GM19240 (cell line): ENCODE data around the gene PGS1.

Experiments used
- DNase-seq: peaks from one replicate; pipeline ENCODE4 v3.0.0; 2011; ENCODE audit warnings: low spot score; ENCODE audit not compliant: insufficient read length

PGS1 gene

DNA sequence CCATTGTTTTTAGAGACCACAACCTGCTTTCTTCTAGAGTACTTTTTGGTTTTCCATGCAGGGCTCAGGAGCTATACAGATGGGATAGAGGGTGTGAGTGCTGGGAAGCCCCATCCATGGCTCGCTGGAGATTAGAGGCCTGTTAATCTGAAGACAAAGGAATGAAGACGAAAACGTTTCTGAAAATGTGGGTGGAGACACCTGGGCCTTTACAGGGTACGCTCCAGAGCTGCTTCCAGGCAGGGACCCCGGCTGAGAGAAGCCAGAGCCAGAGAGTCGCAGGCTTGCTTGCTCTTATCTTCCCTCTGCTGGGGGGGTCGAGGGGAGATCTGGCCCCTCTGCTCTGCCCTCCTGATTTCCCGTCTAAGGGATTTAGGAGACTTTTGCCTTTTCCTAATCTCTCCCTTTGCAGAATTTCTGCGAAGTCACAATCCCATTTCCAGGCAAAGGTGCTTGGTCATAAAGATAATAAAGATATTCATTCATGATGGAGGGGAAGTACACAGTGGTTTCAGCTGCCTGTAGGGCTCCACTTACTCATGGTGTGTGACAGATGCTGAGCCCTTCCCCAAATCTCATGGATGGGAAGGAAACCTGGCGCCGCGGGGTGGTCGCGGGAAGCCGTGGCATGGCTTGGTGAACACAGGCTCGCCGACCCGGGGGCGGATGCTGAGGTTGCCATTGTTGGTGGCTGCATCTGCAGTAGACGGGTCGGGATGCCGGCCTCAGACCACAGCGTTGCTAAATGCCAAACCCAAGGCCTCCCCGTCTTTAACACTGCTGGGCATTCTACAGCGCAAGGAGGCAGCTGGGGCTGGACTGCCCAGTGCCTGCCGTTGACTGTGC is 13.8 kb upstream of the PGS1 start:
- DNase-seq, result no peak

DNA sequence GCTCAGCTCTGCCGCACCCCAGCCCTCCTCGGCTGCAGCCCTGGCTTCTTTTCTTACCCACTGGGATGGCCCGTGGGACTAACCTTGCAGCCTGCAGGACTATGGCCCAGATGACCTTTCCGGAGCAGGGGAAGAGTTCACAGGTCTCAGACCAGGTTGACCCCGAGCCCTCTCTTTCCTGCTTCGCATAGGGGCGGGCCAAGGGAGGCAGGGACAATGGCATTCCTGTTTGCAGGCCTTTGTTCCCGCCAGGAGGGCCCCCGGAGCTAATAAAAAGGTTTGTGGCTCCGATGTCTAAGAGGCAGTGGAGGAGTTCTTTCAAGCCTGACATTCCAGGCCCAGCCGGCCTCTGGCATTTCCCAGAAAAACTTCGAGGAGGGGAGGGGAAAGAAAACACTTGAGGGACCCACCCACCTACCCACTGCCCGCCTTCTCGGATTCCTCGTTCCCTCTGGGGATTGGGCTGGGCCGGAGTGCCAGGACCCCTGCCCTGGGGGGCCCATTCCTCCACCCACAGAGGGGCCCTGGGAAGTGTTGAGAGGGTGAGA is 12.8 kb upstream of the PGS1 start:
- DNase-seq, result no peak

DNA sequence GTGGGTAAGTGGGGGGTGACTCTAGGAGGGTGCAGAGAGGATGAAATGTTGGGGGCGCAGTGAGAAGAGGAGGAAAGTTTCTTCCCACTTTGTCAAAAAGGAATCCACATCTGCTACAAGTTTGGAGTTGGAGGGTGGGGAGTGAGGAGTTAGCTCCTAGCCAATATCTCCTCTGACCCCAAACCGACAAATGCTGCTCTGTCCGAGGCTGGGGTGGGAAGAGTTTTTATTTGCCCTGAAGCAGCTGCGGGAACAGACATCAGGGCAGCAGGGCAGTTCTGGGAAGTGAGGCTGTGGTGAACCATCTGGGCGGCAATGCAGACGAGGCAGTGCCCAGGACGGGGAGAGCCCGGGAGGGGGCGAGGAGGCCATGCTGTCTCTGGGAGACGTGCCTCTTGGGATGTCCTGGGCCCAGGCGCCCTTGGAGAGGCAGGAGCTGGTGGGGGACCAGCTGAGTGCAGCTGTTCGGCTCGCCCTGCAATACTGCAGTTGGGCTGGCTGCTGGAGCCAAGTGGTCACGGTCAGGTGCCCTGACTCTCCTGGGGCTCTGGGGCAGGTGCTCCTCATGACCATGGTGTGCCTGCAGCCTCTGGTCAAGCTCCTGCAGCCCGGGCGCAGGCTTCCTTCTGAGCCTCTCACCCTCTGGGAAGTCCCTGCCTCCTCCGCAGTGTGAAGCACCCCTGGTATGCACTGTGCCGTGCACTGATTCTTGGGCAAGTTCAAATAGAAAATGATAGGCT is 12.2 kb upstream of the PGS1 start:
- DNase-seq, result no peak

DNA sequence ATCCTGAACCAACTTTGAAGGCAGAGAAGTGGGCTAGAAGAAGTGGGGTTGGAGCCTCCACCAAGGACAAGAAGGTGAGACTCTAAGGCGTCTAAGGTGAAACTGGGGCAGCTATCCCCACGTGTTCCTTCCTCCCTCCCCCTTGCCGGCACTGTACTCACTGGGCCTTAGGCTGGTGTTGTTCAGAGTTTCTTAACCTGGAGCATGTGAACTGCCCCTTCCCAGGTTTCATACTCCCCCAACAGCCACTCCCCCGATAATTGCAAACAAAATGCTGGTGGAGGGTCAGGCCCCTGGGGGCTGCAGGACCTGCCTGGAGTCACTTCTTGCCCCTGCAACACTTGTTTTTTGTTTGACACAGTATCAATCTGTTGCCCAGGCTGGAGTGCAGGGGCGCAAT is 11.3 kb upstream of the PGS1 start:
- DNase-seq, result no peak

DNA sequence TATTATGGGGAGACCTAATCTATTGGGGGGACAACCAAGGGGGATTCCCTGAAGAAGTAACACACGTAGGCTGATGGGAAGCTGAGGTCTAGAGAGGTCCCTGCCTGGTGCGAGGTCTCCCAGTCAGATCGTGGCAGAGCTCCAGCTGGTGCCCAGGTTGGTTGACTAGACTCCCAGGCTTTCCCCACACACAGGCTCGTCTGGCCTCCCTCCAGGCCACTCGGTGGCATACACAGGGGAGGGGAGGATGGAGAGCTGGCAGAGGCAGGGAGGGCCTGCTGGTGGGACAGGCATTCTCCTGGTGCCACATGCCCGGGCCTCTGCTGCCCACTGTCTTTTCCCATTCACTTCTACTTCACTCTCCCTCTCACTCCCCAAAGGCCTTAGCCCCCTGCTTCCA is 10.1 kb upstream of the PGS1 start:
- DNase-seq, result no peak

DNA sequence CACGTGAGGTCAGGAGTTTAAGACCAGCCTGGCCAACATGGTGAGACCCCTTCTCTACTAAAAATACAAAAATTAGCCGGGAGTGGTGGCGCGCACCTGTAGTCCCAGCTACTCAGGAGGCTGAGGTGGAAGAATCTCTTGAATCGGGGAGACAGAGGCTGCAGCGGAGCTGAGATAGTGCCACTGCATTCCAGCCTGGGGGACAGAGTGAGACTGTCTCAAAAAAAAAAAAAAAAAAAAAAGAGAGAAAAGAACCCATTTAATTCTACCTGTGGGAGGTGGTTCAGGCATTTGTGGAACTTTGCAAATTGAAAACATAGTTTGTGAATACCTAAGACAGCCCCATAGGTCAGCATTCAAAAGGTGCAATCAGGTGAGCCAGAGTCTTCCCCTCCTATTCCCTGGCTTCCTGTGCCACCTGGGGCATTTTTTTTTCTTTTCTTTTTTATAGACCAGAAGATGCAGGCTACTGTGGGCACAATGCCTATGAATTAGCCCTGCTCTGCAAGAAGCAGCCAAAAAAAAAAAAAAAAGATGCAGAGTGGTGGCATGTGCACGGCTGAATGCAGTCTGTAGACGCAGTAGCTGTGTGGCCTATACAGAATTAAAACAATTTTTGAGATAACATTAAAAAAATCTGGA is 9.5 kb upstream of the PGS1 start:
- no peak for DNase-seq

DNA sequence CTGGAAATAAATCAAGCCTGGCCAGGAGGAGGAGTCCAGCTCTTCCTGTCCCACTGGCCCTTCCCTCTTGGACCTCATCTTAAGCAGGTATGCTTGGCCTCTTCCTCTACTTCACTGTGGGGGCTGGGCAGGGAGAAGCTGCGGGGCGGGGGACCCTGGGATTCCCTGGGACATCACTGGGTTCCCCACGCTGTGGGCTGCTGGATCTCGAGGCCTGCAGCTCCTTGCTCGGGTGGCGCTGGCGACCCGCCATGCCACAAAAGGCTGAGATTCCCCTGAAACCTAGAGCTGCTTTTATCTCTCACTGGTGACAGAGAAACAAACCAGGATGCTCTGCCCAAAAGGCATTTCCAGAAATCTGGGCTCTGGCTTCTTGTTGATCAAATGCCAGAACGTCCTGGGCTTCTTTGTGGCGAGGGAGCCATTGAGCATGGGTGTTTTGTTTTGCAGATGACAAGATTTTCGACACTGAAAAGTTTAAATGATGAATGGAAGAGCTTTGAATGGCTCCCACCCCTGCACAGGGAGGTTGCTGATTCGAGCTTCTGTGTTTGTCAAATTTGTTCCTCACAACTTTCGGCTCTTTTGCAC is 8.6 kb upstream of the PGS1 start:
- no peak for DNase-seq

DNA sequence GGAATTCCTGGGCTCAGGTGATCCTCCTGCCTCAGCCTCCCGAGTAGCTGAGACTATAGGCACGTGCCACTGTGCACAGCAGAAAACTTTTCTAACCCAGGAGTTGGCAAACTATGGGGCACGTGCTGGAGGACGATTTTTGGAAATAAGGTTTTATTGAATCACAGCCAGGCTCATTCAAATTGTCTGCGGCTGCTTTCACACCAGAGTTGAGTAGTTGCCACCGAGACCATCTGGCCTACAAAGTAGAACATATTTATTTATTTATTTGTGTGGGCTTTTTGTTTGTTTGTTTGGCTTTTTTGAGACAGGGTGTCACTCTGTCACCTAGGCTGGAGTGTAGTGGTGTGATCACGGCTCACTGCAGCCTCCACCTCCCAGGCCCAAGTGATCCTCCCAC is 7.4 kb upstream of the PGS1 start:
- no peak for DNase-seq

DNA sequence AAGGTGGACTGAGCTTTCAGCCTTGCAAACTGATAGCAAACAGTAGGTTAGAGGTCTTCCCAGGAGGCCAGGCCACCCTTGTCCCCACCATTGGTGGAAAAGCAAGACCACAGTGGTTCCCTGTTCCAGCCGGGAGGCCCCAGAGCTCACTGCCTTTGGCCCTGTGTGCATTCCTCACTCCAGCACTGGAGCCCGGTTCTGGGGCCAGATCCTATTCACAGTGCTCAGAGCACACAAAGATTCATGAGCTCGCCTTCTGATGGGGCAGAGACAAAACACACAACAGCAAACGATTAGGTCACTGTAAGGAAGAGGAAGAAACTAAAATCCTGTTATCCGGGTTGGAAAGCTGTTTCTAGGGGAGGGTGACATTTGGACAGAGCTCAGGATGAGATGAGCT is 5.6 kb upstream of the PGS1 start:
- no peak for DNase-seq

DNA sequence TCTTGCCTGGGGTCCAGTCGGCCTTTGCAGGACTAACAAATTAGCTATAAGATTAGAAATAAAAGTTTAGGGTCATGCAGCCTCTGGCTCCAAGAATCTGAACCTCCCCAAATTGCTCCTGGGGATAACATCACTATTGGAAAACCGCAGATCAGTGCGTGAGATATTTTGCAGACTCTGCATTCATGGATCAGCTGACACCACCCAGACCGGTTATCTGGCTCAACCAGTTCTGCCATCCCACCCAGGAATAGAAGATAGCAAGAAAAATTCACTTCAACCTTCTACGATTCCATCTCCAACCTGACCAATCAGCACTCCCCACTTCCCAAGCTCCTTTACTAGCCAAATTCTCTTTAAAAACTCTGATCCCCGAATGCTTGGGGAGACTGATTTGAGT is 4.3 kb upstream of the PGS1 start:
- DNase-seq, result no peak

DNA sequence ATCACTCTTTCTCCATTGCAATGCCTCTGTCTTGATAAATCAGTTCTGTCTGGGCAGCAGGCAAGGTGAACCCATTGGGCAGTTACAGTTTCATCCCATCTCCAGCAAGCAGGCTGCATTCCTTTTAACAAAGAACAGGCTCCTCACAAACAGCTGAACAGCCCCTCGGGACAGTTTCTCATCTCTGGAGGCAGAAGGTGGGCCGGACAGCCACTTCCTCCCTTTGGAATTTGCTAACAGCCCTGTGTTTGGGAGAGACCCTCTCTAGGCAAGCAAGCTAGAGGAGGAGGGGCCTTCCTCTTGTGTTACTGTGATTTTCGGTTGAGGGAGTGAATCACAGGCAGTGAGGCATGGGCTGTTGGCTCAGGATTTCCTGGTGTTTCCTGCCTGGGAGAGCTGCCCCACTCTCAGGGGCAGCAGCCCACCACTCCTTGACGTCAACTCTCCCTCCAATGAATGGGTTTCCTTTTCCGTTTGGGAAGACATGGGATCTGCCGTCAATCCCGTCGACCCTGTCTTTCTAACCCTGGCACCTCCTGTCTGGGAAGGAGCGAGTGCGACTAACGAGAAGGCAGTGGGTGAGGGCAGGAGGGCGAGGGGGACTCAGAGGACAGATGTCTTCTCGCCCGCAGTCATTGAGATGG is 3.7 kb upstream of the PGS1 start:
- DNase-seq, result no peak

DNA sequence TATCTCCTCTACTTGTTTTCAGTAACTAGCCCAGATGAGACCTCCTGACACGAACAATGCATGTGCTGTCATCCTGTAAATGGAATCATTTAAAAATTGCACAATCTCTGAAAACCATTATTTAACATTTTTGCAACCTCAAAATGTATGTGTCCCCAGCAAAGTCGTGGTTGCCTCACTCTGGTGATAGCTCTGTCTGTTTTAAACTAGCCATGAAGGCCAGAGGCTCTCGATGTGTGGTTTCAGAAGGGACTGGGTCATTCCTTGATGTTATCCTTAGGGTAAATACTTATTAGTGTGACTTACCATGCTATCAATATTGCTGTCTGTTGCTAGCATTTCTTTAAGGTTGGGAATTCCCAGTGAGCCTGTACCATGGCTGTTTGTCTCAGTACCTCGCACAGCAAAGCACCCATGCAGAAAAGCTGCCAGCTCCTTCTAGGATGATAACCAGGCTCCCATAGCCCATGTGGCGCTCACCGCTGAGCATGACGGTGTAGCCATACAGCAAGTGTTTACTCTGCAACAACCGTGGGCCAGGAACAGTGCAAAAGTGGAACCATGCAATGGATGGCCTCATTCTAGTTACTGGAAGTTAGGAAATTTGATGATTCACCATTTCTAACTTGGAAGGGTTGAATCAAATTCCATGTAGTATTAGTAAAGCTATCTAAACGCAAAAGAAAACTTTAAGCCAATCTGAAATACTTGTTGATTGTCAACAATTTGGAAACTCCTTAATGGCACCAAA is 2.9 kb upstream of the PGS1 start:
- no peak for DNase-seq

DNA sequence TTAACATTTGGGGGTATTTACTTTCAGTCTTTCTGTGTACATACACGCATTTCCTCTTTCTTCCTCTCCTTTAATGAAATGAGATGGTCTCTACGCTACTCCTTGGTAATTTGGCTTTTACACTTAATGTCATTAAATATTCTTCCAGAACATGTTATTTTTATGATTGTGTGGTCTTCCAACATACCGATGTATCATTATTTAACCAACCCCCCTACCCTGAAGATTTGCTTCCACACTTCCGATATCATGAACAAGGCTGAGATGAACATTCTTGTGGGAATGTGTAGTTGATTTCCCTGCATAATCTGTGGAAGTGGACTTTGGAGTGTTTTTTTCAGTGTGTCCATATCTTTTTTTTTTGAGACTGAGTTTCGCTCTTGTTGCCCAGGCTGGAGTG is 2.3 kb upstream of the PGS1 start:
- no peak for DNase-seq

DNA sequence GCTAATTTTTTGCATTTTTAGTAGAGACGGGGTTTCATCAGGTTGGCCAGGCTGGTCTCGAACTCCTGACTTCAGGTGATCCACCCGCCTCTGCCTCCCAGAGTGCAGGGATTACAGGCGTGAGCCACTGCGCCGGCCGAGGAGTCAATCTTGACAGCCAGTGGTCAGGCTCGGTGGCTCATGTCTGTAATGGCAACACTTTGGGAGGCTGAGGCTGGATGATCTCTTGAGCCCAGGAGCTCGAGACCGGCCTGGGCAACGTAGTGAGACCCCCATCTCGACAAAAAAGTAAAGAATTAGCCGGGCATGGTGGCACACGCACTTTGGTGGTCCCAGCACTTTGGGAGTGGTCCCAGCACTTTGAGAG is 608 bp upstream of the PGS1 start:
- DNase-seq, result no peak

DNA sequence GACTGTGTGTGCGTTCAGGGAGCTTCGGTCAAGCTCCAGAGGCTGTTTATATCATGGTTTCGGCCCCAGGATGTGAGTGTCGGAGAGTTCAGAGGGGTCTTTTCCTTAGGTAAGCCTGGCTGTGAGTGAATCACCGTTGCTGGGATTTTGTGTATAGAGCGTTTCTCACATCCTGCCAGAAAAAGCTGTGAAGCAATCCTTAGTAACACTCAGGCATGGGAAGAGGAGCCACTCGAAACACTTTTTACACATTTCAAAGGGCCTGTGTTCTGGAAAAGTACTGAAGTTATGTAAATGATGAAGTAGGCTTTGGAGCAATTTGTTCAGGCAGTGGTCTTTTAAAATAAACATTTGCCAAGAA is 662 bp downstream of the PGS1 start:
- no peak for DNase-seq

DNA sequence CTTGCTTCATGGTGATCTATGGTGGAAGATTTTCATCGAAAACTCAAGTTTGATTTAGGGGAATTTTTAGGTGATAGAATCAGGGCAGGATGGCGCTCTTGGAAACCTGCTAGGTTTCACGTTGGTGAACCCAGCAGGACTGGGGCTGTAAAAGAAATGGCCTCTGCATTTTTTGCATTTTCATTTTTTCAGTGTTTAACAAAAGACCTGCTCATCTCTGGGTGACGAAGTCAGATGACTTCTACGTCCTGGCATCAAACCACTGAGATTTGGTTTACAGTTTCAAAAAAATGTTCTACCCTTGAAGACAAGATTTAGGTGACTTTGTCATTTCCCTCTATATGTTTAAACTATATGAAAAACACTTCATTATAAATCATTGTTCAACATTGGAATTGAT is 1.9 kb downstream of the PGS1 start:
- DNase-seq, result no peak

DNA sequence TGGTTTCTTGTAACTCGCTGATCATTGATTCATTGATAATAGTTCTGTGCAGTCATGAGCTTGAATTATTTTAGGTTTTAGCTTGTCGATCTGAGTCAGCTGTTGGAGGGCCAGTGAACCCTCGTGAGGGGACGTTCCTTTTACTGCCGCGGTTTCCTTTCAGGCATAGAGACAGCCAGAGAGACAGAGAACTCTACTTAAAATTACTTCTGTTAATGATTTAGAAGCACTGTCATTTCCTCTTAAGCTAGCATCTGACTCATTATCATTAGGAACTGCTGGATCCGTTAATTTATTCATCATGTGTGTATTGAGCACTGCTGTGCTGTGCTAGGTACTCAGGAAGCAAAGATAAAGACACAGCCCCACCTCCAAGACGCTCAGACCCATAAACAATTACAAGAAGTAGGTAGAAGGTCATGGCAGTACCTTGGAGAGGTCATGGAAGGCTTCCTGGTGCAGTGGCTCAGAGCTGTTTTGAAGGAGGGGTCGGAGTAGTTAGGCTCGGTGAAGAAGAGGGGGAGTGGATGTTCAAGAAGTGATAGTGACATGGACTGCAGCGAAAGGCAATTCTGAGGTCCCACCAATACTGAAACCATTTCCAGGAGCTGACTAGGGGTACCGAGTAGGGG is 3.3 kb downstream of the PGS1 start:
- DNase-seq, result no peak

DNA sequence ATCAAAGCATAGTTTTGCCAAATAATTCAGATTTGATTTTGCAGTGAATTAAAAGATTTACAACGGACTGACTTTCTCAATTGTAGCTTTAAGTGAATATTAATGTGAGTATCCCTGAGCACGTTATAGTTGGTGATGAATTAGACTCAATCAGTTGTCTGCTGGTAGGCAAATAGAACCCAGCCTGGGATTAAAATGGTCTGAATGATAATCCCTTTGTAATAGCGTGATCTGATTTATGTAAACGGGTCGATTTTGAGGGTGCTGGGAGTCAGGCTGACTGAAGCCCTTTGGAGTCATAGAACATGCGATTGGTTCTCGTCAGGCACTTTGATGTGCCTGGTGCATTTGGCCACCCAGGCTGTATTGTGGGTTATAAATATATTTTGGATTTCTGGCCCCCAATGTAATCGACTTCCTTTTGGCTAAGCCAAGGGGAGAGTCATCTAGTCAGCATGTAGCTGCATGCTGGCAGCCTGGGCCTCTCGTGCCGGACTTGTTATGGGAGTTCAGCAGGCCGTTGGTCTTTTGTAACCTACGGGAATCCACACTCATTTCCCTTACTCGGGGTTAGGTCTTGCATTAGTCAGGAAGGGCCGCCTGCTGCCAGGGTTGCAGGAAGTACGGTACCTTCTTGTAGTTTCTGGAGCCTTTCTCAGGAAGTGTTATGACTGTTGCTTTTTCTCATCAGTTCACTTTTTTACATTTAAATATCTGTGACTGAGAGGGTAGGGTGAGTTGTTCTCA is 5.4 kb downstream of the PGS1 start:
- DNase-seq, result no peak

DNA sequence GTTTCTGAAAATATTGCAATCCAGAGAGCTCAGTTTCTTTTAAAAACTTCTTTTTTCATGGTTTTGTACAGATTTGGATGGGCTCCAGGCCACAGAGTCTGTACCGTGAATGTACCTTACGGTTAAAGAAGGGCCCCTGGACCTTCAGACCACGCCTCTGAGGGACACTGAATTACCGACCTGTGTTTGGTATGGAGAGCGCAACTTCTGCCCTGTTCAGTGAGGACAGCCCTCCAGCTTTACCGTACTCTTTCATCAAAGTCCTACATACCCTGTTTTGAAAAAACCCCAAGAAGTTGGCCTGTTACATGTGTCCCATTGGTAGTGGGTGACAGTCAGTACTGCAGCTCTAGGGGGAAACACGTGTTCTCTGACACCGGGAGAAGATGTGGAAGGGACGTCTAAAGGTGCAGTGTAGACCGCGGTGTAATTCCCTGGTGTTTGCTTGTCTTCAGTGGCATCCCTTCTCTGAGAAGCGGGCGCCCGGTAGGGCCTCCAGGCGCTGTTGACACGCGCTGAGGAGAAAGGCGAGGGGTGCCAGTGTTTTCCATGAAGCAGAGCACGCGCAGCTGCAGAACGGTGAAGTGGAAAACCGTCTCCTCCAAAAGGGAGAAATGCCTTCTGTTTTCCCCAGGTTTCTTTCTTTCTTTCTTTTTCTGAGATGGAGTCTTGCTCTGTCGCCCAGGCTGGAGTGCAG is 6.2 kb downstream of the PGS1 start:
- no peak for DNase-seq
